Astrocyte of the spinal cord (primary cell): Measurements from ENCODE around the gene MAN1C1.

ENCODE experiments used
- DNase-seq: peaks from one replicate; pipeline ENCODE4 v3.0.0; 2011; ENCODE audit warnings: low read depth, low spot score
- H3K4me3 ChIP-seq: 2 replicates; pipeline ENCODE4 v1.5.1; 2011; ENCODE audit warnings: low read depth, mild to moderate bottlenecking, low read length, moderate library complexity
- in situ Hi-C: cut with HindIII; loops from 2 replicates; pipeline ENCODE4 v1.10.0; 2017; ENCODE audit warnings: low sequenced_read_pairs
- TF ChIP-seq, protein P1 (sequence below): IDR thresholded peaks from 2 replicates; pipeline ENCODE4 v1.5.1; 2012; ENCODE audit warnings: low read depth, mild to moderate bottlenecking, low read length, inconsistent platforms

MAN1C1 gene

GRCh38 chr1:25814549-25815087 is 198.0 kb downstream of the MAN1C1 start:
- TF ChIP-seq, protein P1, sequence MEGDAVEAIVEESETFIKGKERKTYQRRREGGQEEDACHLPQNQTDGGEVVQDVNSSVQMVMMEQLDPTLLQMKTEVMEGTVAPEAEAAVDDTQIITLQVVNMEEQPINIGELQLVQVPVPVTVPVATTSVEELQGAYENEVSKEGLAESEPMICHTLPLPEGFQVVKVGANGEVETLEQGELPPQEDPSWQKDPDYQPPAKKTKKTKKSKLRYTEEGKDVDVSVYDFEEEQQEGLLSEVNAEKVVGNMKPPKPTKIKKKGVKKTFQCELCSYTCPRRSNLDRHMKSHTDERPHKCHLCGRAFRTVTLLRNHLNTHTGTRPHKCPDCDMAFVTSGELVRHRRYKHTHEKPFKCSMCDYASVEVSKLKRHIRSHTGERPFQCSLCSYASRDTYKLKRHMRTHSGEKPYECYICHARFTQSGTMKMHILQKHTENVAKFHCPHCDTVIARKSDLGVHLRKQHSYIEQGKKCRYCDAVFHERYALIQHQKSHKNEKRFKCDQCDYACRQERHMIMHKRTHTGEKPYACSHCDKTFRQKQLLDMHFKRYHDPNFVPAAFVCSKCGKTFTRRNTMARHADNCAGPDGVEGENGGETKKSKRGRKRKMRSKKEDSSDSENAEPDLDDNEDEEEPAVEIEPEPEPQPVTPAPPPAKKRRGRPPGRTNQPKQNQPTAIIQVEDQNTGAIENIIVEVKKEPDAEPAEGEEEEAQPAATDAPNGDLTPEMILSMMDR: no peak
- no peak overlapping the region for H3K4me3 ChIP-seq
- DNase-seq: no peak
- in situ Hi-C loops: no loop called here

- no peak overlapping the region for H3K4me3 ChIP-seq
- TF ChIP-seq, protein P1: no peak
- DNase-seq: no peak
- in situ Hi-C loops: no loop called here
These were observed 198.9 kb downstream of the MAN1C1 start for GRCh38 chr1:25815208-25816111.

DNA sequence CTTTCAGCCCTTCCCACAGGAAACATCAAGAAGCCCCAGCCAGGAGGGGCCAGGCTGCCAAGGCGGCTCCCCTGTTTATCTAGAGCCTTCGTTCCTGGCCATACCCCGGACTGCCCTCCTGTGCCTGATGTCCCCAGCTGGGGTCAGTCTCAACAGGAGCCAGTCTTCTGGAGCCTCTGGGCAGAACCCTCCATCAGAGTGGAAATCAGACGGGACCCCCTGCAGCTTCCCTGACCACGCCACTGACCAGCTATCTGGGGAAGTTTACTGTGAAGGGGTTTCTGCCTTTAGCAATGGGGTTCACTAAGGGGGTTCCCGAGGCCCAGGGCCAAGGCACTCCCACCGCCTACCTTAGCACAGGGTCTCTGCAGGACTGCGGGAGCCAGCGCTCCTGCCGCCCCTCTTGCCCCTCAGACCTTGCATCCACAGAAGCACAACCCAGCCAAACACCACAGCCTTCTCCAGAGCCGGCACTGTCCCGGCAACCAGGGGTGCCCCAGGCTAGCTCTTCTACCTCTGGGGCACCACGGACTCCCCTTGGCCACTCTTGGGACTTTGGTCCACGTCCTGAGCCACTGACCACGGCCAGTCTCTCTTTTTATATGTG is 199.6 kb downstream of the MAN1C1 start:
- no peak for DNase-seq
- TF ChIP-seq, protein P1: no peak
- in situ Hi-C loops: no loop called here
- H3K4me3 ChIP-seq: no peak overlapping the region

- no peak overlapping the region for H3K4me3 ChIP-seq
- in situ Hi-C loops: no loop called here
- DNase-seq: no peak
- TF ChIP-seq, protein P1: no peak
These were observed 201.4 kb downstream of the MAN1C1 start for GRCh38 chr1:25817840-25818501.

DNA sequence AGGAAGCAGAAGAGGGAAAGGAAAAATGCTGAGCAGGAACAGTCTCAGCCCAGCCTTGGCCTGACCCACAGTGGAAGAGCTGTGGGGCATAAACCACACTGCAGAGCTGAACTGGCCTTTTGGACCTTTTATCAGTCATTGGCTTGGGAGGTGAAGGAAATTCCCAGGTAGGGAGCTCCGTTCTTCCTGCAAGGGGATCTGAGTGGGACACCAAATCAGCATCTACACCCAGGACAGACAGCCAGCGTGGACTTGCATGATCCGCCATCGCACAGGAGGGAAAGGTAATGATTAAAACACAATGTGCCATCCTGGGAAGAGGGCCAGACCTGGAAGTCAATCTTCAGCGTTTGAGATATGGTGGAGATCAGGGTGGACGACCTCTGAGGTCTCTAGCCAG is 202.0 kb downstream of the MAN1C1 start:
- H3K4me3 ChIP-seq: peak overlapping the region; percentile 91
- TF ChIP-seq, protein P1: no peak
- in situ Hi-C loops: no loop called here
- no peak for DNase-seq

DNA sequence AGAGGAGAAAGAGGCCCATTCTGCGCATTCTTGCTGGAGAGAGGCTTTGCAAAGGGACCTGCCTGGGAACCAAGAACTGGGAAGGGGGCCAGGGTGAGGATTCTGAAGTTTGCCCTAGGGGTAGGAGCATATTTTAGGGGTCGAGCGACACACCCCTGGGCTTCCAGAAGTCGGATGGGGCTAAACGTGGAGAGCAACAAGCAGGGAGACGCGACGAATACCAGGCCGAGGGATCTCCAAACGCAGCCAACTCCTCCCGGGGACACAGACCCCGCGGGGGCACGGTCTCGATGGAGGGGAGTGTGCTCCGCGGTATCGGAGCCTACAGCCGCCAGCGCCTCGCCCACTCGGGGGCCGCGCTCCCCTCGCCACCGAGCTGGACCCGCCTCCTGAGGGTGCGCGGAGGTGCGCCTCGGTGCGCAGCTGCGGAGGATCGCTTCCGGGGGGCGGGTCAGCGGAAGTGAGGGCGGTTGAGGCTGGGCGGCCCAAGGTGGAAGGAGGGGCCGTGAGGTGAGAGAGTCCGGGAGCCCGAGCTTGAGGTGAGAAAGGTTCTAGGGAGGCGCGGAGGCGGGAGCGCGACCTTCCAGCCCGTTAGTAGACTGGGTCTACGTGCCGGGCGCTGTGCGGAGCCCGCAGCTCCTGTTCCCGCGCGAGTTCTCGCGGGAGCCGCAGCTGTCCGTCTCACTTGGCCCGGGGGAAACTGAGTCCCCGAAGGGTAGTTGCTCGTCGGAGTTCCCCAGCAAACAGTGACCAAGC is 203.1 kb downstream of the MAN1C1 start, which contains the start of gene MTFR1L:
Gene MTFR1L, plus strand, starts transcription at position 464 of the 756 bp plus-strand sequence. CDS start 3,151 bp downstream, outside the sequence.
- in situ Hi-C loops: no loop called here
- TF ChIP-seq, protein P1: no peak
- H3K4me3 ChIP-seq: peak within 1 kb of the TSS; percentile 91
- peak; percentile 73 for DNase-seq
